ENCODE results near the gene VPS54. TPM values are rescaled to one million over a fixed set of nuclear protein-coding genes. Genes with fewer than 3 reads are reported as not detected.
A peak's percentile ranks its signal among the peaks of the same experiment; 100 is the strongest.
"Not testable (repeated sequence)": the region's sequence is repeated elsewhere in the genome, so short reads cannot be mapped to it uniquely, and the experiment has no call there.

Gene VPS54
- total RNA-seq, 1 experiment from 2014 or later, result 22.5 TPM

DNA sequence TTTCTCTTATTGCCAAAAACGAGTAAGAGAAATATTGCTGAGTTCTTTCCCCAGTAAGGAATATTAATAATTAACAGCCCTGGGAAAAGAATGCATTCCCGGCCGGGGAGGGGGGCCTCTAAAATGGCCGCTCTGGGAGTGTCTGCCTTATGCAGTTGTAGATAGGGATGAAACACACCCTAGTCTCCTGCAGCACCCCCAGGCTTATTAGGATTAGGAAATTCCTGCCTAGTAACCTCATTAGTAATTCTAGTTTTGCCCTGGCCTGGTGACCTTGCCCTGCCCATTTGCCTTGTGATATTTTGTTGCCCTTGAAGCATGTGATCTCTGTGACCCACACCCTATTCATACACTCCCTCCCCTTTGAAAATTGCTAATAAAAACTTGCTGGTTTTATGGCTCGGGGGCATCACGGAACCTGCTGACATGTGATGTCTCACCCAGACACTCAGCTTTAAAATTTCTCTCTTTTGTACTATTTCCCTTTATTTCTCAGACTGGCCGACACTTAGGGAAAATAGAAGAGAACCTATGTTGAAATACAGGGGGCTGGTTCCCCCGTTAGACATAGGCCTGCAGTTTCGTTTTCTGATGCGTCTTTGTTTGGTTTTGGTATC, 22.5 kb downstream of the VPS54 start:
- DNase-seq (ENCODE audit: extremely low read depth, low read depth), result not testable (repeated sequence)

DNA sequence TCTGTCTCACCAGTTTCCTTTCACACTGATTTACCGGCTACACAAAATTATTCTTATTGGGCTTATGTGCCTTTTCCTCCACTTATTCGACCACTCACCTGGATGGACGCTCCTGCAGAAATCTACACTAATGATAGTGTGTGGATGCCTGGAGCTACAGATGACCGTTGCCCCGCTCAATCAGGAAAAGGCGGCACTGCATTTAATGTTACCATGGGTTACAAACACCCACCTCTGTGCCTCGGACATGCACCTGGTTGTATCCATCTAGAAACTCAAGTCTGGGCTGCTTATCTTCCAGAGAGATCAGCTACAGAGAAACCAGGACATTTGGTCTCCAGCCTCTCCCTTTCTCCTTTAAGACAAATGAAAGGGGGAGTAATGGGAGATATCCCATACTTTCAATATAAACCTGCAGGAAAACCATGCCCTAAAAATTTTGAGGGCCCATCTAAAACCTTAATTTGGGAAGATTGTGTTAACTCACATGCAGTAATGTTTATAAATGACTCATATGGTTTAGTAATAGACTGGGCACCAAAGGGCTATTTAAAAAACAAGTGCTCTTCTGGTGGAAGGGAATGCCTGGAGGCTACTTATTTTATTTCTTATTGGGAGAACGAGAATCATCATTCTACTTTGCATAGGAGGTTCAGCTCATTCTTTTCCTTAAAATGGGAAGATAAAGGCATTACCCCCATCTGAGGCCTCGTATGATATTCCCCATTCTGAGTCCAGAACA, 24.7 kb downstream of the VPS54 start:
- not testable (repeated sequence) for DNase-seq (ENCODE audit: extremely low read depth, low read depth)

DNA sequence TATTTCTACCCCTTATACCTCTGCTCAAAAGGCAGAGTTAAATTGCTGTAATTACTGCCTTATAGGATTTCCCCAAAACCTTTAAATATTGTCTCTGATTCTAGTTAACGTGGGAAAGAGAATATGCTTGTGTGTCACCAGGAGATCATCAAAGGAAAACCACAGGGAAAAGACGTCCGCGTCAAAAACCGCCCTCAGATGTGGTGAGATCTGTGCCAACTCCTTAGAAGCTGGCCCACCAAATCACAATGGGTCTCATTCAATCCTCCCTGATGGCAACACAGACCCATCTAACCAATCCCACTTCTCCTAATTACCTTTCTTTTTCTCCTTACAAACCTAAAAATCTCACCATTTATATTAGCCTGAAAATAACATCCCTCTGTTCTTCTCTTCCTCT, 25.4 kb downstream of the VPS54 start:
- no peak for DNase-seq (ENCODE audit: extremely low read depth, low read depth)

DNA sequence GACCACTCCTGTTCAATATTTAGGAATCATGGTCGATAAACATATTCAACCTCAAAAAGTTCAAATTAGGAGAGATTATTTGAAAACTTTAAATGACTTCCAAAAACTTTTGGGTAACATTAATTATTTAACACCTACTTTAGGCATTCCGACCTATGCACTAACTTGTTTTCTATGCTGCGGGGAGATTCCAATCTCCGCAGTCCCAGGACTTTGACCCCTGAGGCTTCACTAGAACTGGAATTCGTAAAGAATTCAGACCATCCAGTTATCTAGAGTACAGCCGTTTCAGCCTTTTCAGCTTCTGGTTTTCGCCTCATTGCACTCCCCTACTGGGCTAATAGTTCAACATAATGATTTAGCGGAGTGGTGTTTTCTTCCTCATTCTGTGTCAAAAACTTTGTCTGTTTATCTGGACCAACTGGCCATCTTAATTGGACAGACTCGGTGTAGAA, 26.1 kb downstream of the VPS54 start:
- not testable (repeated sequence) for DNase-seq (ENCODE audit: extremely low read depth, low read depth)

DNA sequence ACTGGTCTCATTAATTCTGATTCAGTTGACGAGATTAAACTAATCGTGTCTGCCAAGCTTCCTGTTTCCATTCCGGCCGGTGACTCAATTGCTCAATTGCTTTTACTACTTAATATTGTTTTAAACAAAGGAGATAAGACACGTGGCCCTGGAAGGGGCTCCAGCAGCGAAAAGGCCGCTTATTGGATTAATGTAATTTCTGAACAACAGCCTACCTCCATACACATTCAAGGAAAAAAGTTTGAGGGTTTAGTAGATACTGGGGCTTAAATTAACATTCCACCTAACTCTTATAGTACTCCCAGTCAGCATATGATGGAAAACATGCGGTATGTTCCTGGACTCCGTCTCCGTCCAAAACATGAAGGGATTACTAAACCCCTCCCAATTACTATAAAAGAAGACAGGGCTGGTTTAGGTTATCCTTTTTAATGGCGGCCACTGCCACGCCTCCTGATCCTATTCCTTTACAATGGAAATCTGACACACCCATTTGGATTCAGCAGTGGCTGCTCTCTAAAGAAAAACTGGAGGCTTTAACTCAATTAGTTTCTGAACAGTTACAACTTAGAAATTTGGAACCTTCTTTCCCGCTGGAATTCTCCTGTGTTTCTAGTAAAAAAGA, 27.1 kb downstream of the VPS54 start:
- DNase-seq (ENCODE audit: extremely low read depth, low read depth), result no peak

DNA sequence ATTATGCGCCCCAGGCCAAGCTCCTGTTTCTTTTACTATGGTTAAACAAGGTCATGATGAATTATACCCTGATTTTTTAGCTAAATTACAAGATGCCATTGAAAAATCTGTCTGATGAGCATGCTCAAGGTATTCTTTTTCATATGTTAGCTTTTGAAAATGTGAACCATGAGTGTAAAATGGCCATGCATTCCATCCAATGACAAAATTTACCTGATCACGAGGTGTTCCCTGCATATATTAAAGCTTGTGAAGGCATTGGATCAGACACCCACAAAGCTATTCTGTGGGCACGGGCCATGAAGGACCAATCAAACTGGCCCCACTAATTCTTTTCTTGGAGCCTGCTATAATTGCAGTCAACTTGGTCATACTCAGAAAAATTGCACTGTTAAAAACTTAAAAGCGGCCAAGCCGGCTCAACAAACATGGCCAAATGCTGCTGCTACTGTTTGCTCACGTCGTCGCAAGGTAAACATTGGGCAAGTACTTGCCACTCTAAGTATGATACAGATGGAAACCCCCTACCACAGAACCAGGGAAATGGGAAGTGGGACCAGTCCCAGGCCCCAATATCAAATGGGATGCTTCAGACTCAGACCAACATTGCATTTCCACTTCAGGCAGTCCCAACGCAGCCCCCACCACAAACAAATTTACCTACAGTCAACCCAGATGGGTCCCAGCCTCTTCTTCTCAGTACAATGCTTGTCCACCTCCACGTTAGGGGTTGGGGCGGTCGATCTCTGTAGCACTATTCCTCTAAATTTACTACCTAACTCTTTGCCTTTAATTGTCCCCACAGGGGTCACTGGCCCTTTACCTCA, 27.8 kb downstream of the VPS54 start:
- DNase-seq (ENCODE audit: extremely low read depth, low read depth), result not testable (repeated sequence)

DNA sequence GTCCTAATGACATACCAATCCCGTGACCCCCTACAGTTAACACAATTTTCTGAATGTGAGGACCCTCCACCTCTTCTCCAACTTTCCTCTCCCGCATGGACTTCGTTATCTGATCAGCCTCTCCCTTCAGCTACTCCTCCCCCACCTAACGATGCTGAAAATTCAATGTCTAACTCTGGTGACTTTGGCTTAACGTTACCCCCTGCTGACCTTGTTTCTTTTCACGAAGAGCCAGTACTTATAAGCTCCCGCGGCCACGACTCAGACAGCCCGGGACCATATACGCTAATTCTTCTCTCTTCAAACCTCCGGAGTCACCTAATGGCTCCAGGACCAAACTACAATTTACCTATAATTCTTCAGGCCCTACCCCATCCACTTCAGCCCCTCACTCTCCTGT, 29.2 kb downstream of the VPS54 start:
- no peak for DNase-seq (ENCODE audit: extremely low read depth, low read depth)

DNA sequence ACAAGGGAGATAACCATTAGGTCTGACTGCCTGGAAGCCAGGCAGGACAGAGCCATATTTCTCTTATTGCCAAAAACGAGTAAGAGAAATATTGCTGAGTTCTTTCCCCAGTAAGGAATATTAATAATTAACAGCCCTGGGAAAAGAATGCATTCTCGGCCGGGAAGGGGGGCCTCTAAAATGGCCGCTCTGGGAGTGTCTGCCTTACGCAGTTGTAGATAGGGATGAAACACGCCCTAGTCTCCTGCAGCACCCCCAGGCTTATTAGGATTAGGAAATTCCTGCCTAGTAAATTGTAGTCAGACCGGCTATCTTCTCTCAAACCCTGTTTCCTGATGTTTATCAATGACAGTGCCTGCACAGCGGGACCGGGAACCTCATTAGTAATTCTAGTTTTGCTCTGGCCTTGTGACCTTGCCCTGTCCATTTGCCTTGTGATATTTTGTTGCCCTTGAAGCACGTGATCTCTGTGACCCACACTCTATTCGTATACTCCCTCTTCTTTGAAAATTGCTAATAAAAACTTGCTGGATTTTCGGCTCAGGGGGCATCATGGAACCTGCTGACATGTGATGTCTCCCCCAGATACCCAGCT, 30.3 kb downstream of the VPS54 start:
- not testable (repeated sequence) for DNase-seq (ENCODE audit: extremely low read depth, low read depth)

DNA sequence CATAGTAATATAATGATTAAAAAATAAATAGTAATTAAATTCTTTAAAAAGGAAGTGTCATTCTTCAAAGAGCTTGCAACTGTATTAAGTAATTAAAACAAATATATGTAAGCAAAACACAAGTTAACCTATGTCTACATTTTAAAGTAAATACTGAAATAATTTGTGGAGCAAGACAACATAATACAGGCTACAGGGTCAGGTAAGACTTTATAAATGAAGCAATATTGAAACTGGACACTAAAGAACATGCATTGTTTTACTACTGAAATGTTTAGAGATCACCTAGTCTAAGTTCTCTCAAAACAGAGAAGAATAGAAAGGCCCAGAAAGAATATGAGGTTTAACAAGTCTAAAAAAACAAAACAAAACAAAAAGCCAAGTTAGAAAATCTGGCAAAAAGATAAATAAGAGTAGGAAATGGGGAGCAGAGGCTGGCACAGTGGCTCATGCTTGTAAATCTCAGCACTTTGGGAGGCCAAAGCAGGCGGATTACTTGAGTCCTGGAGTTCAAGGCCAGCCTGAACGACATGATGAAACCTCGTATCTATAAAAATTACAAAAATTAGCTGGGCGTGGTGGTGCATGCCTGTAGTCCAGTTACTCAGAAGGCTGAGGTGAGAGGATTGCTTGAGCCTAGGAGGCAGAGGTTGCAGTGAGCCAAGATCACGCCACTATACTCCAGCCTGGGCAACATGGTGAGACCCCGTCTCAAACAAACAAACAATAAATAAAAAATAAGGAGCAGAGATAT, 34.4 kb downstream of the VPS54 start:
- DNase-seq (ENCODE audit: extremely low read depth, low read depth), result no peak

DNA sequence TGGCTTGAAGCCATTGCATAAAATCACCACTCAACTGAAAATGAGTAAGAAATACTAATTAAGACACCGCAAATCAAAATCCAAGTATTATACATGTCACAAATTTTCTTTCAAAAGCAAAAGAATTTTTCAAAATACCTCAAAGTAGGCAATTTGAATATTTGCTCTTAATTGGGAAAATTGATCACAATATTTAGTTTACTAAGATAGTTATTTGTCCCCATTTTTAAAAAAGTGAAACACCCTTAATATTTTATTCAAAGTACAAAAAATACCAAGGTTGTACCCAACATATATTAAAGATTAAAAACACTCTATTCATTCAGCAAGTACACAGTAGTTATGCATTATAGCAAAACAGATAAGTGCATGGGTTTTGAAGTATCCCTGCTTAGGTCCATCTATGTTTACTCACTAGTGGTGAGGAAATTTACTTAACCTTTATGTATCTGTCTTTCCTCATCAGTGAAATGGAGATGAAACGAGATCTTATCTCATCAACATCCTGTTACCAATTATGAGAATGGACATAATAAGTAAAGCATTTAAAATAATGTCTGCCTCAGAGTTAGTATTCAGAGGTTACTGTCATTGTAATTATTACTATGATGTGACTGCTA, 35.1 kb downstream of the VPS54 start:
- peak; percentile 21 for DNase-seq (ENCODE audit: extremely low read depth, low read depth)

DNA sequence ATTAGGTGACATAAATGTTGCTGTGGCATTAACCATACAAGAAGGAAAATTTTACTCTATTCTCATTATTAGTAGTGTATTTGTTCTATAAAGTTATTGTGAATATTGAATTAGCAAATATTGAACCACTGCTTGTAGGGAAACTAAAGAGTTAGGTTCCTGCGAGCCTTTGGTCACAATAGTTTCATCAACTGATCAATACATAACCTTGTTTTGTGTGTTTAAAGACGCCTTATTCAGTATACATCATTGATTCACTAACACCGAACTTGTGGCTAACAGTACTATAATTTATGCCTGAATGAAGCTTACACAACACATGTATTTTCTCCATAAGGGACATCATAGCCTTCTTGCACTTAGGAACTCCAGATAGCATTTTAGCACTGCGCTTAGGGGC, 36.9 kb downstream of the VPS54 start:
- DNase-seq (ENCODE audit: extremely low read depth, low read depth), result no peak

DNA sequence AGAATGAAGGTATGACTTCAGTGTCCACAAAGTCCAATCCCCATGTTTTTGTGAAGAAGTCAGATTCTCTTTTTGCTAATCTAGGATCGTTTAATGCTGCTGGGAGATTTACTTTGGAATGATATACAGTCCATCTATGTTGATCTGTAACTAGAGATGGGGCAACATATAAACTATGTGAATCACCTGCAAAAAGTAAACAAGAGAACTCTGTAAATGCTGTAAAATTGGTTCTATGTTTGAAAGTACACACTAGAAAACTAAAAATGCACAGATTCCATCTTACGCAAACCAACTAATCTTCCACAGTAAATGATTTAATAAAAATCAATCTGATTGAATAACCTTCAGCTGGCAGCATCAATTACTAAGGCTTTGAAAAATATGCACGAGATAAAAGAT, 37.5 kb downstream of the VPS54 start:
- DNase-seq (ENCODE audit: extremely low read depth, low read depth), result no peak

DNA sequence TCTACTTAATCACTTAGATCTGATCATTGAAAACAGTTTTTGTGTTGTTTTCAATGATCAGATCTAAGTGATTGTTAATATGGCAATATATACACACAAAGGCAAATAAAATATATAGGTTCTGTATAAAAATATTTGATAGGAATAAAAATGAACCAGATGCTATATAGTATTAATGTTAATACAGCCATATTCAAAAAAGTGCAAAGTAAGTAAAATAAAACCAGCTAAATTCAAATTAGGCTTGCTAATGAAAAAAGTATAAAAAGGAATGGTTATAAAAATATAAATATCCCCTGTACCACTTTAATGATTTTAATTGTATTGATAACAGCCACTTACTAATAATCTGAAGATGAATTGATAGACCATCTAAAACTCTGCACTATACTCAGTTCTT, 38.4 kb downstream of the VPS54 start:
- no peak for DNase-seq (ENCODE audit: extremely low read depth, low read depth)

DNA sequence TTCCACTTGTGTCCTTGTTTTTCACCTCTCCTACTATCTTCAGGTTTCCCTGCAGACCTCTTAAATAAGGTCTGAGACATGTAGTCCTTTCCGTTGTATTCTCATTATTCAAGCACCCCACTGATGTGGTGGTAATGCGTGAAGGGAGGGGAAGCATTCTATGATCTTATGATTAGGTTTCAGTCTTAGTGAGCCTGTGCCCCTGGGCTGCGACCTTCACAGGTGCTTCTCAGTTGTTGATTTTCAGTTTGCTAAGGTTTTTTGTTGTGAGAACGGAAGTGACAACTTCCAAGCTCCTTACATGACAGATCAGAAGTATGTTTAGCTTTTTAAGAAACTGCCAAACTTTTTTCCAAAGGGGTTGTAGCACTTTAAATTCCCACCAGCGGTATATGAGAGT, 41.3 kb downstream of the VPS54 start:
- DNase-seq (ENCODE audit: extremely low read depth, low read depth), result no peak

DNA sequence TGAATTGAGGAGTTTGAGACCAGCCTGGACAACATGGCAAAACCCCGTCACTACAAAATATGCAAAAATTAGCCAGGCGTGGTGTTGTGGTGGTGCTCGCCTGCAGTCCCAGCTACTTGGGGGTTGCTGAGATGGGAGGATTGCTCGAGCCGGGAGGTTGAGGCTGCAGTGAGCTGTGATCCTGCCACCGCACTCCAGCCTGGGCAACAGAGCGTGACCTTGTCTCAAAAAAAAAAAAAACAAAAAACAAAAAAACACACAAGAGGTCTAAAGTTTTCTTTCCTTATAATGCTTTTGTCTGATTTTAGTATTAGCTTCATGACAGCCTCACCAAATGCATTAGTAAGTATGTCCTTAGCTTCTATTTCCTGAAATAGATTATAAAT, 43.1 kb downstream of the VPS54 start:
- no peak for DNase-seq (ENCODE audit: extremely low read depth, low read depth)

DNA sequence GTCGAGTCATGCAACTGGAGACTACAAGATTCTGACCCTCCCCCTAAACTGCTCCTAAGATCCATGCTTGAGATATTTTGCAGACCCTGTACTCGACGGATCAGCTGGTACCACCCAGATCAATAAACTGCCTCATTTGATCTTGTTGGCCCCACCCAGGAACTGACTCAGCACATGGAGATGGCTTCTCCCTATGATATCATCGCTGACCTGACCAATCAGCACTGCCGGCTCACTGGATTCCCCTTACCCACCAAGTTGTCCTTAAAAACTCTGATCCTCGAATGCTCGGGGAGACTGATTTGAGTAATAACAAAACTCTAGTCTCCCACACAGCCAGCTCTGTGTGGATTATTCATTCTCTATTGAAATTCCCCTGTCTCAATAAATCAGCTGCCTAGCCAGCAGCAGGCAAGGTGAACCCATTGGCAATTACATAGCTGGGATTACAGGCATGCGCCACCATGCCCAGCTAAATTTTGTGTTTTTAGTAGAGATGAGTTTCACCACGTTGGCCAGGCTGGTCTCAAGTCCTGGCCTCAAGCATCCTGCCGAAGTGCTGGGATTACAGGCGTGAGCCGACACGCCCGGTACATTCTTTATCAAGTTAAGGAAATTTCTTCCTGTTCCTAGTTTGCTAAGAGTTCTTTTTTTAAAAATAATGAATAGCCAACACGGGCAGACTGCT, 43.6 kb downstream of the VPS54 start:
- no peak for DNase-seq (ENCODE audit: extremely low read depth, low read depth)

DNA sequence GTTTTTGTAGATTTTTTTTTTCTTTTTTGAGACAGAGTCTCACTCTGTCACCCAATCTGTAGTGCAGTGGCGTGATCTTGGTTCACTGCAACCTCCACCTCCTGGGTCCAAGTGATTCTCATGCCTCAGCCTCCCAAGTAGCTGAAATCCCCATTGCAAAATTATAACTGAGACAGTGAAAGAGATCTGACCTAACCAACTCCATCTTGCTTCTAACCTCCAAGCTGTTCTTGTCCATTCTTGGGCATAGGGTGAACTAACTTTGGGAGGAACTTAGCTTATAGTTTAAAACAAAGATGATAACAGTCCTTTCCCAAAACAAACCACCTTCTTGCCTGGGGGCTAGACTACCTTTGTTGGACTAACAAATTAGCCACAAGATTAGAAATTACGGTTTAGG, 44.2 kb downstream of the VPS54 start:
- not testable (repeated sequence) for DNase-seq (ENCODE audit: extremely low read depth, low read depth)

DNA sequence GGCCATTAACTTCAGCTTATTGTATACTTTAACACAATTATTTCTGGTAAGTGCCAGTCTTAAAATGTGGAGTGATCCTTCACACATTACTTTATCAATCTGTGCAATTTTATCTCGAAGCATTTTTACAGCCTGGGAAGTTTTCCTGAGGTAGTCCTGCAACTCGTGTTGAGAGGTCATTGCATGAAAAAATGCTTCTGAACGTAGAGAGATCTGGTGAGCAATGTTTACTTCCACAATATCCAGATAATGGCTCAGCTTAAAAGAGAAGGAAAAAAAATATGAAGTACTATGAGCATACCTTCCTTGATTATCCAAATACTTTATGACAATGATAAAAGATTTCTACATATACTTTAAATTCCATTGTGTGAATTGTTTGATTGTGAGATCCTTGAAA, 57.0 kb downstream of the VPS54 start:
- no peak for DNase-seq (ENCODE audit: extremely low read depth, low read depth)

DNA sequence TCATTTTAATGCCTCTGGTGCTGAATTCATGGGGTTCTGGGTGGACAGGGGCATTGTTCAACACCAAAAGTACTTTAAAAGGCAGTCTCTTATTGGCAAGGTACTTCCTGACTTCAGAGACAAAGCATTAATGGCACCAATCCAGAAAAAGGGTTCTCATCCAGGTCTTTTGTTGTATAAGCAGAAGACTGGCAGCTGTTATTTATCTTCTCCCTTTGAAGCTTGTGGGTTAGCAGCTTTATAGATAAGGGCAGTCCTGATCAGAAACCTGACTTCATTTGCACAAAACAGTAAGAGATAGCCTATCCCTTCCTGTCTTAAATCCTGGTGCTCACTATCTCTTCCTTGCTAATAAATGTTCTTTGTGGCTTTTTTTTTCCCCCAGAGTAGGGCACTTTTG, 68.8 kb downstream of the VPS54 start:
- no peak for DNase-seq (ENCODE audit: extremely low read depth, low read depth)
